Mesendoderm (in vitro differentiated cells): ENCODE data around the gene ADGRD1.

ENCODE experiments used
- DNase-seq: peaks from one replicate; pipeline ENCODE4 v3.0.0; 2013
- H2AK5ac ChIP-seq: 2 replicates; pipeline ENCODE4 v1.6.1; 2013; ENCODE audit warnings: low read length, inconsistent platforms
- H2BK120ac ChIP-seq: 2 replicates; pipeline ENCODE4 v1.6.1; 2013; ENCODE audit warnings: low read depth, mild to moderate bottlenecking, low read length, moderate library complexity, mixed read lengths
- H2BK15ac ChIP-seq: replicated peaks from 2 replicates; pipeline ENCODE4 v1.6.1; 2013; ENCODE audit warnings: low read depth, mild to moderate bottlenecking, moderate library complexity
- H2BK5ac ChIP-seq: 2 replicates; pipeline ENCODE4 v1.6.1; 2013; ENCODE audit warnings: low read length, inconsistent platforms
- H3K18ac ChIP-seq: 2 replicates; pipeline ENCODE4 v1.6.1; 2013; ENCODE audit warnings: mild to moderate bottlenecking, low read length, mixed read lengths
- H3K23ac ChIP-seq: one replicate; pipeline ENCODE4 v1.6.1; 2013; ENCODE audit warnings: low read length
- H3K27ac ChIP-seq: 2 replicates; pipeline ENCODE4 v1.5.1; 2013; ENCODE audit warnings: low read depth, mild to moderate bottlenecking, inconsistent platforms, low read length, moderate library complexity
- H3K27me3 ChIP-seq: 2 replicates; pipeline ENCODE4 v1.6.1; 2013; ENCODE audit warnings: low read length, control low read depth, mild to moderate bottlenecking, inconsistent platforms; ENCODE audit not compliant: insufficient read depth, poor library complexity
- H3K36me3 ChIP-seq: 2 replicates; pipeline ENCODE4 v1.6.1; 2013; ENCODE audit warnings: low read length, inconsistent platforms; ENCODE audit not compliant: control insufficient read depth, insufficient read depth
- H3K4ac ChIP-seq: one replicate; pipeline ENCODE4 v1.6.1; 2013; ENCODE audit warnings: low read depth, mild to moderate bottlenecking, low read length, moderate library complexity
- H3K4me1 ChIP-seq: 2 replicates; pipeline ENCODE4 v1.6.1; 2013; ENCODE audit warnings: low read depth, low read length, inconsistent platforms; ENCODE audit not compliant: control insufficient read depth
- H3K4me2 ChIP-seq: 2 replicates; pipeline ENCODE4 v1.6.1; 2013; ENCODE audit warnings: low read length
- H3K4me3 ChIP-seq: 2 replicates; pipeline ENCODE4 v1.5.1; 2013; ENCODE audit warnings: mild to moderate bottlenecking, low read length
- H3K56ac ChIP-seq: one replicate; pipeline ENCODE4 v1.6.1; 2013; ENCODE audit warnings: low read length
- H3K79me1 ChIP-seq: 2 replicates; pipeline ENCODE4 v1.6.1; 2013; ENCODE audit warnings: low read length, inconsistent platforms
- H3K79me2 ChIP-seq: 2 replicates; pipeline ENCODE4 v1.6.1; 2013; ENCODE audit warnings: mild to moderate bottlenecking, low read length; ENCODE audit not compliant: control insufficient read depth, insufficient read depth
- H3K9ac ChIP-seq: 2 replicates; pipeline ENCODE4 v1.6.1; 2013; ENCODE audit warnings: low read length, inconsistent platforms
- H4K5ac ChIP-seq: one replicate; pipeline ENCODE4 v1.6.1; 2013; ENCODE audit warnings: low read length
- H4K8ac ChIP-seq: one replicate; pipeline ENCODE4 v1.6.1; 2013; ENCODE audit warnings: low read depth, mild to moderate bottlenecking, control low read depth, low read length, moderate library complexity
- WGBS: extraction: QIAGEN DNeasy Blood & Tissue Kit; methylation state at CpG from one replicate; pipeline ENCODE4 v1.1.7; 2013; ENCODE audit warnings: low lambda C conversion rate, missing lambda C conversion rate; ENCODE audit not compliant: insufficient coverage; ENCODE audit errors: extremely low coverage; 5-methylcytosine and 5-hydroxymethylcytosine counted together

Gene ADGRD1

GRCh38 chr12:131058700-131059099 is 105.0 kb downstream of the ADGRD1 start:
- Histone ChIP-seq H3K4me1 (no peaks in the 10 kb centered on the region), H3K79me2 (no peaks in the 10 kb centered on the region), H2BK15ac (no peak overlapping the region), H3K4me3 (no peak overlapping the region), H3K4me2 (no peak overlapping the region), H3K23ac (no peak overlapping the region), H2BK5ac (no peak overlapping the region), H3K36me3 (no peaks in the 10 kb centered on the region), H3K9ac (no peak overlapping the region), H3K27me3 (no peaks in the 10 kb centered on the region), H3K56ac (no peak overlapping the region), H3K27ac (no peak overlapping the region), H3K4ac (no peak overlapping the region), H4K5ac (no peak overlapping the region), H3K18ac (no peak overlapping the region), H4K8ac (no peak overlapping the region), H2AK5ac (no peak overlapping the region), H3K79me1 (no peaks in the 10 kb centered on the region), H2BK120ac (no peak overlapping the region)
- no CpG with 5 or more reads among the region's 5 CpGs for WGBS
- no peak for DNase-seq

GRCh38 chr12:131060011-131060703 is 106.5 kb downstream of the ADGRD1 start:
- Histone ChIP-seq H3K79me2 (no peaks in the 10 kb centered on the region), H2BK15ac (no peak overlapping the region), H2BK120ac (no peak overlapping the region), H2BK5ac (no peak overlapping the region), H3K36me3 (no peaks in the 10 kb centered on the region), H4K8ac (no peak overlapping the region), H3K18ac (no peak overlapping the region), H3K23ac (no peak overlapping the region), H3K4ac (no peak overlapping the region), H2AK5ac (no peak overlapping the region), H3K56ac (no peak overlapping the region), H3K27me3 (no peaks in the 10 kb centered on the region), H3K9ac (no peak overlapping the region), H3K27ac (no peak overlapping the region), H3K4me2 (no peak overlapping the region), H4K5ac (no peak overlapping the region), H3K4me3 (no peak overlapping the region), H3K79me1 (no peaks in the 10 kb centered on the region), H3K4me1 (no peaks in the 10 kb centered on the region)
- DNase-seq: no peak
- no CpG with 5 or more reads among the region's 16 CpGs for WGBS

- no peak for DNase-seq
- no peak overlapping the region for H3K4ac ChIP-seq
- no peak overlapping the region for H2BK120ac ChIP-seq
- no peak overlapping the region for H3K9ac ChIP-seq
- H2BK5ac ChIP-seq: no peak overlapping the region
- no peaks in the 10 kb centered on the region for H3K4me1 ChIP-seq
- no peaks in the 10 kb centered on the region for H3K79me1 ChIP-seq
- no peak overlapping the region for H3K18ac ChIP-seq
- H2AK5ac ChIP-seq: no peak overlapping the region
- no peak overlapping the region for H3K27ac ChIP-seq
- no peak overlapping the region for H3K56ac ChIP-seq
- H3K23ac ChIP-seq: no peak overlapping the region
- H2BK15ac ChIP-seq: no peak overlapping the region
- no CpG with 5 or more reads among the region's 13 CpGs for WGBS
- no peaks in the 10 kb centered on the region for H3K79me2 ChIP-seq
- H3K36me3 ChIP-seq: no peaks in the 10 kb centered on the region
- H4K8ac ChIP-seq: no peak overlapping the region
- H3K27me3 ChIP-seq: no peaks in the 10 kb centered on the region
- no peak overlapping the region for H4K5ac ChIP-seq
- H3K4me3 ChIP-seq: no peak overlapping the region
- no peak overlapping the region for H3K4me2 ChIP-seq
Observed at GRCh38 chr12:131061041-131061806, 107.5 kb downstream of the ADGRD1 start.

GRCh38 chr12:131063413-131063812 is 109.7 kb downstream of the ADGRD1 start:
- H4K5ac ChIP-seq: no peak overlapping the region
- H3K4me3 ChIP-seq: no peak overlapping the region
- H3K4me2 ChIP-seq: no peak overlapping the region
- no peak overlapping the region for H3K56ac ChIP-seq
- no peak overlapping the region for H2BK5ac ChIP-seq
- H3K18ac ChIP-seq: no peak overlapping the region
- no CpG with 5 or more reads among the region's 3 CpGs for WGBS
- H2AK5ac ChIP-seq: no peak overlapping the region
- H2BK15ac ChIP-seq: no peak overlapping the region
- H3K79me2 ChIP-seq: no peaks in the 10 kb centered on the region
- DNase-seq: no peak
- no peak overlapping the region for H3K9ac ChIP-seq
- no peak overlapping the region for H4K8ac ChIP-seq
- H3K36me3 ChIP-seq: no peaks in the 10 kb centered on the region
- no peak overlapping the region for H2BK120ac ChIP-seq
- no peaks in the 10 kb centered on the region for H3K79me1 ChIP-seq
- H3K4me1 ChIP-seq: no peaks in the 10 kb centered on the region
- H3K4ac ChIP-seq: no peak overlapping the region
- H3K27me3 ChIP-seq: no peaks in the 10 kb centered on the region
- no peak overlapping the region for H3K23ac ChIP-seq
- no peak overlapping the region for H3K27ac ChIP-seq

GRCh38 chr12:131063960-131064359 is 110.3 kb downstream of the ADGRD1 start:
- Histone ChIP-seq H3K18ac (no peak overlapping the region), H4K8ac (no peak overlapping the region), H3K27me3 (no peaks in the 10 kb centered on the region), H3K79me1 (no peaks in the 10 kb centered on the region), H3K9ac (no peak overlapping the region), H4K5ac (no peak overlapping the region), H3K79me2 (no peaks in the 10 kb centered on the region), H2BK5ac (no peak overlapping the region), H2BK120ac (no peak overlapping the region), H3K4ac (no peak overlapping the region), H3K36me3 (no peaks in the 10 kb centered on the region), H3K4me1 (no peaks in the 10 kb centered on the region), H3K4me2 (no peak overlapping the region), H3K56ac (no peak overlapping the region), H2BK15ac (no peak overlapping the region), H3K23ac (no peak overlapping the region), H3K4me3 (no peak overlapping the region), H3K27ac (no peak overlapping the region), H2AK5ac (no peak overlapping the region)
- no CpG with 5 or more reads among the region's 2 CpGs for WGBS
- DNase-seq: no peak
